Panc1 (cell line): ENCODE measurements around the gene KCNC1.

ENCODE experiments used
- POLR2AphosphoS5 ChIP-seq: IDR thresholded peaks from 2 replicates; pipeline ENCODE4 v1.6.1; 2012; ENCODE audit warnings: mild to moderate bottlenecking, low read depth, low read length, moderate library complexity
- SIN3A ChIP-seq: IDR thresholded peaks from 2 replicates; pipeline ENCODE4 v1.6.1; 2012; ENCODE audit warnings: low read depth, mild to moderate bottlenecking, low read length, moderate library complexity, borderline replicate concordance; ENCODE audit not compliant: insufficient read depth
- TCF7L2 ChIP-seq: IDR thresholded peaks from 2 replicates; pipeline ENCODE4 v1.6.1; 2011; ENCODE audit warnings: mild to moderate bottlenecking, low read depth, low read length, inconsistent platforms
- TF ChIP-seq, protein P1 (sequence below): fragments of 450-650 bp; IDR thresholded peaks from 2 replicates; pipeline ENCODE4 v1.5.1; 2017; ENCODE audit warnings: mild to moderate bottlenecking
- TF ChIP-seq, protein P2 (sequence below), 2 experiments: IDR thresholded peaks; 2 replicates each; pipeline ENCODE4 v1.6.1; 2011 to 2012; ENCODE audit warnings: low read depth in 2 of 2, control low read depth in 1 of 2, low read length in 1 of 2, mild to moderate bottlenecking in 1 of 2, moderate library complexity in 1 of 2; ENCODE audit not compliant: insufficient read depth in 1 of 2

DNA sequence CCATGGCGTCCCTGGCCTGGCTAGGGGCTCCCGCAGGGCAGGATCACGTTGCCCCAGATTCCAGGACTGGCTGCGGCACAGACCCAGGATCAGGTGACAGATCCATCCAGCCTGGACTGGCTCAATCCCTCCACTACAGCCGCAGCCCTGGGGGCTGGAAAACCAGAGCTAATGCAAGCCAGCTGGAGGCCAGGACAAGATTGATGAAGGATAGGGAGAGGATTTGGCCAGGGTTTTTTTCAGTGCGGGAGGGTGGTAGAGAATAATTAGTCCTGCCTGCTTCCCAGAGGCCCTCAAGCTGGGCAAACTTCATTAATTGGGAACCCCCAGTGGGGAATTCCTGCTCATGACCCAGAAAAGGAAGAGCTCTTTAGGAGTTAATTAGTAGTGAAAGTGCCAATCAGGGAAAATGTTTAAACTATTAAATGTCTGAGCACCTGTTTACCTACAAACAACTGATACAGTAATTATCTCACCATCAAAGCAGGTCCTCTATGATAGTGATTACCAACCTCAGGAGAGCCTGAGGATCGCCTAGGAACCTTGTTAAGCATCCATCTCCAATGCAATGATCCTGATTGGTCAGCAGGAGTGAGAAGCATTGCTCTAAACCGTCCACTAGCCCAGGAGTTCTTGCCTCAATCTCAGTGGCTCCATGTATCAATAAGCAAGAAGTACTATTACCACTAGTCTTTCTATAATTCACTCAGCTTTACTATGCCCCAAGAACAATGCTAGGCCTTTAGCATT, 48.2 kb upstream of the KCNC1 start:
- TF ChIP-seq POLR2AphosphoS5 (no peak), TCF7L2 (no peak), SIN3A (no peak)
- TF ChIP-seq, protein P1, sequence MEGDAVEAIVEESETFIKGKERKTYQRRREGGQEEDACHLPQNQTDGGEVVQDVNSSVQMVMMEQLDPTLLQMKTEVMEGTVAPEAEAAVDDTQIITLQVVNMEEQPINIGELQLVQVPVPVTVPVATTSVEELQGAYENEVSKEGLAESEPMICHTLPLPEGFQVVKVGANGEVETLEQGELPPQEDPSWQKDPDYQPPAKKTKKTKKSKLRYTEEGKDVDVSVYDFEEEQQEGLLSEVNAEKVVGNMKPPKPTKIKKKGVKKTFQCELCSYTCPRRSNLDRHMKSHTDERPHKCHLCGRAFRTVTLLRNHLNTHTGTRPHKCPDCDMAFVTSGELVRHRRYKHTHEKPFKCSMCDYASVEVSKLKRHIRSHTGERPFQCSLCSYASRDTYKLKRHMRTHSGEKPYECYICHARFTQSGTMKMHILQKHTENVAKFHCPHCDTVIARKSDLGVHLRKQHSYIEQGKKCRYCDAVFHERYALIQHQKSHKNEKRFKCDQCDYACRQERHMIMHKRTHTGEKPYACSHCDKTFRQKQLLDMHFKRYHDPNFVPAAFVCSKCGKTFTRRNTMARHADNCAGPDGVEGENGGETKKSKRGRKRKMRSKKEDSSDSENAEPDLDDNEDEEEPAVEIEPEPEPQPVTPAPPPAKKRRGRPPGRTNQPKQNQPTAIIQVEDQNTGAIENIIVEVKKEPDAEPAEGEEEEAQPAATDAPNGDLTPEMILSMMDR: no peak
- TF ChIP-seq, protein P2, sequence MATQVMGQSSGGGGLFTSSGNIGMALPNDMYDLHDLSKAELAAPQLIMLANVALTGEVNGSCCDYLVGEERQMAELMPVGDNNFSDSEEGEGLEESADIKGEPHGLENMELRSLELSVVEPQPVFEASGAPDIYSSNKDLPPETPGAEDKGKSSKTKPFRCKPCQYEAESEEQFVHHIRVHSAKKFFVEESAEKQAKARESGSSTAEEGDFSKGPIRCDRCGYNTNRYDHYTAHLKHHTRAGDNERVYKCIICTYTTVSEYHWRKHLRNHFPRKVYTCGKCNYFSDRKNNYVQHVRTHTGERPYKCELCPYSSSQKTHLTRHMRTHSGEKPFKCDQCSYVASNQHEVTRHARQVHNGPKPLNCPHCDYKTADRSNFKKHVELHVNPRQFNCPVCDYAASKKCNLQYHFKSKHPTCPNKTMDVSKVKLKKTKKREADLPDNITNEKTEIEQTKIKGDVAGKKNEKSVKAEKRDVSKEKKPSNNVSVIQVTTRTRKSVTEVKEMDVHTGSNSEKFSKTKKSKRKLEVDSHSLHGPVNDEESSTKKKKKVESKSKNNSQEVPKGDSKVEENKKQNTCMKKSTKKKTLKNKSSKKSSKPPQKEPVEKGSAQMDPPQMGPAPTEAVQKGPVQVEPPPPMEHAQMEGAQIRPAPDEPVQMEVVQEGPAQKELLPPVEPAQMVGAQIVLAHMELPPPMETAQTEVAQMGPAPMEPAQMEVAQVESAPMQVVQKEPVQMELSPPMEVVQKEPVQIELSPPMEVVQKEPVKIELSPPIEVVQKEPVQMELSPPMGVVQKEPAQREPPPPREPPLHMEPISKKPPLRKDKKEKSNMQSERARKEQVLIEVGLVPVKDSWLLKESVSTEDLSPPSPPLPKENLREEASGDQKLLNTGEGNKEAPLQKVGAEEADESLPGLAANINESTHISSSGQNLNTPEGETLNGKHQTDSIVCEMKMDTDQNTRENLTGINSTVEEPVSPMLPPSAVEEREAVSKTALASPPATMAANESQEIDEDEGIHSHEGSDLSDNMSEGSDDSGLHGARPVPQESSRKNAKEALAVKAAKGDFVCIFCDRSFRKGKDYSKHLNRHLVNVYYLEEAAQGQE (IDR thresholded peaks at IDR 0.05; ENCODE audit: insufficient read depth in 1 of 2, low read depth in 2 of 2, low read length in 1 of 2): no peak
